OCI-LY1 (cell line): ENCODE measurements around the gene ADAMTS1.

Source experiments
- H2AFZ ChIP-seq: fragments of 200-600 bp; sonication (generic), shearing (Covaris generic); 2 replicates; pipeline ENCODE4 v1.6.0; 2014; ENCODE audit warnings: antibody characterized with exemption, mild to moderate bottlenecking, low read length
- H3F3A ChIP-seq: fragments of 200-600 bp; sonication (generic), shearing (Covaris generic); 2 replicates; pipeline ENCODE4 v1.6.0; 2014; ENCODE audit warnings: mild to moderate bottlenecking, antibody characterized with exemption, low read length, moderate library complexity; ENCODE audit not compliant: insufficient read depth
- H3K27ac ChIP-seq: fragments of 200-600 bp; sonication (generic); 2 replicates; pipeline ENCODE4 v1.5.1; 2014; ENCODE audit warnings: low read length, mixed run types, mild to moderate bottlenecking, low read depth; ENCODE audit not compliant: poor library complexity, severe bottlenecking
- H3K27me3 ChIP-seq: fragments of 200-600 bp; sonication (generic); 2 replicates; pipeline ENCODE4 v1.6.0; 2014; ENCODE audit warnings: antibody characterized with exemption, mild to moderate bottlenecking, low read length, moderate library complexity; ENCODE audit not compliant: insufficient read depth
- H3K36me3 ChIP-seq: fragments of 200-600 bp; sonication (generic); 2 replicates; pipeline ENCODE4 v1.6.1; 2014; ENCODE audit warnings: mild to moderate bottlenecking, antibody characterized with exemption, low read length, moderate library complexity, mixed read lengths; ENCODE audit not compliant: insufficient read depth
- H3K4me1 ChIP-seq: fragments of 200-600 bp; sonication (generic); 2 replicates; pipeline ENCODE4 v1.5.1; 2014; ENCODE audit warnings: mild to moderate bottlenecking, low read length, moderate library complexity; ENCODE audit not compliant: insufficient read depth, severe bottlenecking
- H3K4me2 ChIP-seq: fragments of 200-600 bp; sonication (generic), shearing (Covaris generic); 2 replicates; pipeline ENCODE4 v1.6.1; 2014; ENCODE audit warnings: low read length
- H3K4me3 ChIP-seq: fragments of 200-600 bp; sonication (generic); 2 replicates; pipeline ENCODE4 v1.5.1; 2014; ENCODE audit warnings: low read length, low read depth, mild to moderate bottlenecking, mixed read lengths; ENCODE audit not compliant: poor library complexity, severe bottlenecking
- H3K79me2 ChIP-seq: fragments of 200-600 bp; shearing (Covaris generic); 2 replicates; pipeline ENCODE4 v1.6.1; 2016; ENCODE audit warnings: mixed run types, low read length, mixed read lengths; ENCODE audit not compliant: insufficient read depth
- H3K9ac ChIP-seq: fragments of 200-600 bp; sonication (generic), shearing (Covaris generic); 2 replicates; pipeline ENCODE4 v1.6.1; 2014; ENCODE audit warnings: mild to moderate bottlenecking, low read length, mixed read lengths
- H3K9me2 ChIP-seq: fragments of 200-600 bp; sonication (generic), shearing (Covaris generic); 2 replicates; pipeline ENCODE4 v1.6.1; 2014; ENCODE audit warnings: low read depth, mild to moderate bottlenecking, low read length, mixed read lengths
- H3K9me3 ChIP-seq: fragments of 200-600 bp; shearing (Covaris generic); 2 replicates; pipeline ENCODE4 v1.6.1; 2014; ENCODE audit warnings: low read length, mixed read lengths
- H4K20me1 ChIP-seq: fragments of 200-600 bp; sonication (generic), shearing (Covaris generic); 2 replicates; pipeline ENCODE4 v1.6.0; 2016; ENCODE audit warnings: mild to moderate bottlenecking, low read length; ENCODE audit not compliant: insufficient read depth
- EZH2 ChIP-seq: fragments of 200-600 bp; sonication (generic), shearing (Covaris generic); IDR thresholded peaks from 2 replicates; pipeline ENCODE4 v1.8.0; 2017; ENCODE audit warnings: borderline replicate concordance, mixed run types, mild to moderate bottlenecking, antibody characterized with exemption, low read length, moderate library complexity, mixed read lengths
- TF ChIP-seq, protein P1 (sequence below): fragments of 200-600 bp; sonication (generic), shearing (Covaris generic); IDR thresholded peaks from 2 replicates; pipeline ENCODE4 v1.5.1; 2017; ENCODE audit warnings: mild to moderate bottlenecking, antibody characterized with exemption, low read length, moderate library complexity, mixed read lengths

The ADAMTS1 gene

DNA sequence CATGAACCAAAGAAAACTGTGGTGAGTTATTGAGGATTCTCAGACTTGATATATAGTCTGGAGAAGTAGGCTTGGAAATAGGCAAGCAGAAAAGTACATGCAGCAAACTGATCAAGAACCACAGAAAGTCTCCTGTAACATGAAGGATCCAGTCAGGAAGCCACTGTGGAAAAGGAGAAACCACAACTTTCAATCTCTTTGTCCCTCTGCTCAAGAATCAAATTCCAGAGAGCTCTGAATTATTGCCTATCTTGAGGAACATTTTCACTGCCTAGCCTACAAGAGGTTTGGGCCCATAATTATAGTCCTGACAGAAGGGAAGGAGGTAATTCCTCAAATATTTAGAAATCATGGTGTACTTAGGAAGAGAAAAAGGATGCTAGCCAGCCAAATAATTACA lies 43.0 kb upstream of the ADAMTS1 start:
- TF ChIP-seq EZH2, result no peak
- no peaks in the 10 kb centered on the region for H3K27me3 ChIP-seq
- no peaks in the 10 kb centered on the region for H4K20me1 ChIP-seq
- H3K36me3 ChIP-seq, result no peaks in the 10 kb centered on the region
- H3F3A ChIP-seq, result no peaks in the 10 kb centered on the region
- H3K4me3 ChIP-seq, result no peak overlapping the region
- no peak overlapping the region for H3K9ac ChIP-seq
- no peak overlapping the region for H3K4me2 ChIP-seq
- no peak overlapping the region for H2AFZ ChIP-seq
- no peak overlapping the region for H3K27ac ChIP-seq
- no peaks in the 10 kb centered on the region for H3K9me2 ChIP-seq
- no peaks in the 10 kb centered on the region for H3K4me1 ChIP-seq
- no peaks in the 10 kb centered on the region for H3K79me2 ChIP-seq
- no peaks in the 10 kb centered on the region for H3K9me3 ChIP-seq

DNA sequence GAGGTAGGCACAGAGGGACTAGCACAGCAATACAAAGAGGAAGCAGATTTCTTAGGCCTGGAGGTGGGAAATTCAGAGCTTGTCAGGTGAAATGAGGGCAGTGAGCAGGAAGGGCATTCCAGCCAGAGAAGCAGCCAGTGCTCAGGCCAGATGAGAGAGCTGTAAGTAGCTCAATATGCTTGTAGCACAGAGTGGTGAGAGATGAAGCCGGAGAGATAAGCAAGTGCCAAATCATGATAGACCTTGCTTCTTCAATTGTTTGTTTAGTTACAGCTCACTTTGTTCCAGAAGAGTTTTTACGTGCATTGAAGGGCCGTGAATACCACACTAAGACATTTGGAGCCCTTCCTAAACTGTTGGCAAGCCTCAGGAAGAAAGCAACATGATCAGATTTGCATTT lies 42.0 kb upstream of the ADAMTS1 start:
- Histone ChIP-seq H3K27me3 (no peaks in the 10 kb centered on the region), H4K20me1 (no peaks in the 10 kb centered on the region), H3K9me3 (no peaks in the 10 kb centered on the region), H3K36me3 (no peaks in the 10 kb centered on the region), H3K27ac (no peak overlapping the region), H3K79me2 (no peaks in the 10 kb centered on the region), H3K9me2 (no peaks in the 10 kb centered on the region), H3K9ac (no peak overlapping the region), H3K4me2 (no peak overlapping the region), H3F3A (no peaks in the 10 kb centered on the region), H2AFZ (no peak overlapping the region), H3K4me1 (no peaks in the 10 kb centered on the region), H3K4me3 (no peak overlapping the region)
- TF ChIP-seq EZH2, result no peak
- TF ChIP-seq, protein P1, sequence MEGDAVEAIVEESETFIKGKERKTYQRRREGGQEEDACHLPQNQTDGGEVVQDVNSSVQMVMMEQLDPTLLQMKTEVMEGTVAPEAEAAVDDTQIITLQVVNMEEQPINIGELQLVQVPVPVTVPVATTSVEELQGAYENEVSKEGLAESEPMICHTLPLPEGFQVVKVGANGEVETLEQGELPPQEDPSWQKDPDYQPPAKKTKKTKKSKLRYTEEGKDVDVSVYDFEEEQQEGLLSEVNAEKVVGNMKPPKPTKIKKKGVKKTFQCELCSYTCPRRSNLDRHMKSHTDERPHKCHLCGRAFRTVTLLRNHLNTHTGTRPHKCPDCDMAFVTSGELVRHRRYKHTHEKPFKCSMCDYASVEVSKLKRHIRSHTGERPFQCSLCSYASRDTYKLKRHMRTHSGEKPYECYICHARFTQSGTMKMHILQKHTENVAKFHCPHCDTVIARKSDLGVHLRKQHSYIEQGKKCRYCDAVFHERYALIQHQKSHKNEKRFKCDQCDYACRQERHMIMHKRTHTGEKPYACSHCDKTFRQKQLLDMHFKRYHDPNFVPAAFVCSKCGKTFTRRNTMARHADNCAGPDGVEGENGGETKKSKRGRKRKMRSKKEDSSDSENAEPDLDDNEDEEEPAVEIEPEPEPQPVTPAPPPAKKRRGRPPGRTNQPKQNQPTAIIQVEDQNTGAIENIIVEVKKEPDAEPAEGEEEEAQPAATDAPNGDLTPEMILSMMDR, result no peak

DNA sequence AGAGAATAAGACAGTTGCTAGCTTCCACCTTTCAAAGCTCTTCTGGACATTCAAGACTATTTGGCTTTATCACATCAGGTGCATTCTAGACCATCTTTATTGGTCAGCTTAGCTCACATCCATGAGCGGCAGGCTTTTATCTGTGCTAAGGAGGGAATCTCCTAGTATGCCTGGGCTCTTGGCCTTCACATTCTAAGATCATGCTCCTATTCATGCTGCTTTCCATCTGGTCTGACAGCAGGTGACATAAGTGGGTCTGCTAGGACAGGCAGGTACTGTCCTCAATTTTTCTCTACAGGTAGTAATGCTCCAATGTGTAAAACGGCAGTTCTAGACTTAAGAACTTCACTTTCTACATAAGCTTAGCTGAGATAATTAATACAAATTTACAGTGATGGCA lies 39.2 kb upstream of the ADAMTS1 start:
- no peaks in the 10 kb centered on the region for H3K79me2 ChIP-seq
- H3K9ac ChIP-seq, result no peak overlapping the region
- H3K4me2 ChIP-seq, result no peak overlapping the region
- H3K9me3 ChIP-seq, result no peaks in the 10 kb centered on the region
- H3K4me3 ChIP-seq, result no peak overlapping the region
- no peak overlapping the region for H2AFZ ChIP-seq
- no peak overlapping the region for H3K27ac ChIP-seq
- no peaks in the 10 kb centered on the region for H3K4me1 ChIP-seq
- TF ChIP-seq EZH2, result no peak
- TF ChIP-seq, protein P1, result no peak
- no peaks in the 10 kb centered on the region for H3K27me3 ChIP-seq
- H4K20me1 ChIP-seq, result no peaks in the 10 kb centered on the region
- no peaks in the 10 kb centered on the region for H3K36me3 ChIP-seq
- H3K9me2 ChIP-seq, result no peaks in the 10 kb centered on the region
- H3F3A ChIP-seq, result no peaks in the 10 kb centered on the region

DNA sequence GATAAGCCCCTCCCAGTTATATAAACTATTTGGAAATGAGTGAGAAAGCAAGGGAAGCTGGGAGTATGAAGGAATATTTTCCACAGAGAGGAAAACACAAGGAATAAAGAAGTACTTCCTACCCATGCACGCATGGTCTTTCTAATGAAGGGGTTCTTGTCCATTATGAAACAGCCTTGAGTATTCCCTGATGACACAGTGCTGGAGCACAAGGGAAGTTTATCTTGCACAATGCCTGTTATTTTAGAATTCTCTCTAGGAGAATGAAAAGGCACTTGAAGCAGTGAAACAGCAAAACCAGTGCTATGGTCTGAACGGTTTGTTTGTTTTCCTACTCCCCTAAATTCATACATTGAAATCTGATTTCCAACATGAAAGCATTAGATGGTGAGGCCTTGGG lies 38.6 kb upstream of the ADAMTS1 start:
- H3K4me3 ChIP-seq, result no peak overlapping the region
- no peaks in the 10 kb centered on the region for H3K79me2 ChIP-seq
- no peak overlapping the region for H3K27ac ChIP-seq
- no peaks in the 10 kb centered on the region for H3F3A ChIP-seq
- no peaks in the 10 kb centered on the region for H3K9me2 ChIP-seq
- no peak overlapping the region for H3K4me2 ChIP-seq
- no peak overlapping the region for H3K9ac ChIP-seq
- H3K36me3 ChIP-seq, result no peaks in the 10 kb centered on the region
- no peak for TF ChIP-seq EZH2
- TF ChIP-seq, protein P1, result no peak
- no peaks in the 10 kb centered on the region for H3K4me1 ChIP-seq
- H3K27me3 ChIP-seq, result no peaks in the 10 kb centered on the region
- no peaks in the 10 kb centered on the region for H4K20me1 ChIP-seq
- no peaks in the 10 kb centered on the region for H3K9me3 ChIP-seq
- no peak overlapping the region for H2AFZ ChIP-seq
